Activated naive CD4-positive, alpha-beta T cell treated with anti-CD3 and anti-CD28 coated beads for 36 hours (primary cell): Measurements from ENCODE around the gene YBX2. TPM values are rescaled to one million over a fixed set of nuclear protein-coding genes. Genes with fewer than 3 reads are reported as not detected.
A peak's percentile ranks its signal among the peaks of the same experiment; 100 is the strongest.
"Not testable (repeated sequence)": the region's sequence is repeated elsewhere in the genome, so short reads cannot be mapped to it uniquely, and the experiment has no call there.

Experiments
- CTCF ChIA-PET: fragments of 350-600 bp; sonication (Branson Sonifier 250); formaldehyde crosslinking; loops from one replicate; lab custom pipeline; 2021; ENCODE audit warnings: antibody characterized with exemption; lab: Charles Lee
- DNase-seq: peaks from one replicate; pipeline ENCODE4 v3.0.0-alpha.2; 2020
- H3K27ac Mint-ChIP-seq: one replicate; pipeline ENCODE4 v1.8.0; 2021; ENCODE audit warnings: mild to moderate bottlenecking, mixed read lengths
- H3K27me3 Mint-ChIP-seq: one replicate; pipeline ENCODE4 v1.8.0; 2021; ENCODE audit warnings: low read depth, mixed read lengths
- H3K36me3 Mint-ChIP-seq: one replicate; pipeline ENCODE4 v1.8.0; 2021; ENCODE audit warnings: low read depth, mixed read lengths
- H3K4me1 Mint-ChIP-seq: one replicate; pipeline ENCODE4 v1.8.0; 2021; ENCODE audit warnings: low read depth, mixed read lengths
- H3K4me3 Mint-ChIP-seq: one replicate; pipeline ENCODE4 v1.8.0; 2021; ENCODE audit warnings: mild to moderate bottlenecking, moderate library complexity, mixed read lengths
- H3K9me3 Mint-ChIP-seq: one replicate; pipeline ENCODE4 v1.8.0; 2021; ENCODE audit warnings: mixed read lengths
- intact Hi-C: fragments of 100-400 bp; cut with micrococcal nuclease; formaldehyde crosslinking; loops from one replicate; pipeline ENCODE4 v1.15.1; 2023
- total RNA-seq, 2 experiments: library from RNA; stranded (reverse); gene quantifications; one replicate each; pipeline ENCODE4 v1.2.3, GENCODE V29; 2021

Gene YBX2
- total RNA-seq: under 1 TPM; 0.45 to 0.52 TPM

DNA sequence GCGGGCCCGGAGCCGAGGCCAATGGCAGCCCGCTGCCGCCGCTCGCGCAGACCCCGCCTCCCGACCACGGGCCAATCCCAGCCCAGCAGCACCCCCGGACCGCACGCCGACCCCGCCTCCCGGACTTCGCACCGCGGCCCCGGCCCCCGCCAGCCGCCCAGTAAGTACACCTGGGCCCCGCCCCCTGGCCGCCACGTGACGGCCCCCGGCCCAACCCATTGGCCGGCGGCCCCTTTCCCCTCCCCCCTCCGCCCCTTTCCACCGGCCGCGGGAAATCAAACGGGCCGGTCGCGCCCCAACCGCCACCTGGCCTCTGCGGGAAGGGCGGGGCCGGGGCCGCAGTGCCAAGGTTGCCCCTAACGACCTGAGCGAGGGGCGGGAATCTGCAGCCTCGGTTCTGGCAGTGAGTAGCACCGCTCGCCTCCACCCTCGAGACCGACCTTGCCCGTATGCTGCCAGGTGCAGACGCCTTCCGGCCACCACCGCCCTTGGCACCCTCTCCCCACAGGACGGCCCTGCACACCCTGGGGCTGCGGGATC lies at the start of gene YBX2:
Gene YBX2, minus strand, starts transcription at position 26 of the 540 bp plus-strand sequence. CDS start 139 bp downstream, outside the sequence.
- peak; percentile 80 for DNase-seq
- intact Hi-C loops: loop anchor here (1.0 kb wide), 1 partner anchor 13 kb away; the partner anchor contains the start of gene EIF5A
- peak within 1 kb of the TSS; percentile 70 for H3K4me3 Mint-ChIP-seq
- no peak within 1 kb of the TSS for H3K27ac Mint-ChIP-seq
- H3K27me3 Mint-ChIP-seq: peaks cover 24% of the 10 kb centered on the region
- H3K36me3 Mint-ChIP-seq: no peaks in the 10 kb centered on the region
- no peaks in the 10 kb centered on the region for H3K9me3 Mint-ChIP-seq
- H3K4me1 Mint-ChIP-seq: peaks cover 19% of the 10 kb centered on the region
- CTCF ChIA-PET: no interaction called here

DNA sequence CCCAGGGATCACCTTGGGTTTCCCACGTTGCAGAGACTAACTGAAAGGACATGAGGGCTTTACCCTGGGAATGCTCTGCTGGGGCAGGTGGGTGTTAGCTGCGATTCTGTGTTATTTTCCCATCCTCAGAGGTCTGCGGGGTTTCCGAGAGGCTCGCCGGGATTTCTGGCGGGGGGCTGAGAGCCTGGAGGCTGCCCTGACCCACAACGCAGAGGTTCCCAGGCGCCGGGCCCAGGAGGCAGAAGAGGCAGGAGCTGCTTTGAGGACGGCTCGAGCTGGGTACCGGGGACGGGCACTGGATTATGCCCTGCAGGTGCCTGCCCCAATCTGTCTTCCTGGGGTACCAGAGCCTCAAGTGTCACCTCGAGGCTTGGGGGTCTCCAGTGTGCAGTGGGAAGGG lies 48.8 kb upstream of the YBX2 start:
- DNase-seq: no peak
- Mint-ChIP-seq H3K4me3 (no peak overlapping the region), H3K4me1 (peaks cover 15% of the 10 kb centered on the region), H3K9me3 (no peaks in the 10 kb centered on the region), H3K27ac (no peak overlapping the region), H3K27me3 (no peaks in the 10 kb centered on the region), H3K36me3 (peaks cover 34% of the 10 kb centered on the region)
- intact Hi-C loops: no loop called here
- CTCF ChIA-PET: interaction anchor here (2.3 to 2.4 kb wide), 2 partner anchors 17 to 62 kb away, joined by 6 to 7 read pairs; partner anchors contain the start of gene SLC2A4

DNA sequence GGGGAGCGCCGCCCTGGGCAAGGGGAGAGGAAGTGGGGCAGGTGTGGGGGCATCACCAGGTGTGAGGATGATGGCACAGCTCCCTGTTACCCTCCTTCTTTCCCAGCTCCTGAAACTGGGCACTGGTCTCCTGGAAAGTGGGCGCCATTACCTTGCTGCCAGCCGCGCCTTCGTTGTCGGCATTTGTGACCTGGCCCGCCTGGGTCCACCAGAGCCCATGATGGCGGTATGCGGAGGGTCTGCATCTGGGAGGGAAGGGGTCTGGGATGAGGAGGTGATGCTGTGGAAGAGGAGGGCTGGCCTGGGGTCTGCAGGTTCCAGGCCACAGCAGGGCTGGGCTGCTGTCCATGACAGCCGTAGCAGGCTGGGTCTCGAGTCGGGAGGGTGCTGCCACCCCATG lies 47.4 kb upstream of the YBX2 start:
- Mint-ChIP-seq H3K36me3 (peaks cover 38% of the 10 kb centered on the region), H3K27me3 (no peaks in the 10 kb centered on the region), H3K4me1 (peaks cover 26% of the 10 kb centered on the region), H3K4me3 (no peak overlapping the region), H3K27ac (no peak overlapping the region), H3K9me3 (no peaks in the 10 kb centered on the region)
- CTCF ChIA-PET: interaction anchor here (1.0 kb wide), 1 partner anchor 14 kb away, joined by 3 read pairs; no protein-coding TSS in a partner anchor
- DNase-seq: no peak
- intact Hi-C loops: no loop called here

DNA sequence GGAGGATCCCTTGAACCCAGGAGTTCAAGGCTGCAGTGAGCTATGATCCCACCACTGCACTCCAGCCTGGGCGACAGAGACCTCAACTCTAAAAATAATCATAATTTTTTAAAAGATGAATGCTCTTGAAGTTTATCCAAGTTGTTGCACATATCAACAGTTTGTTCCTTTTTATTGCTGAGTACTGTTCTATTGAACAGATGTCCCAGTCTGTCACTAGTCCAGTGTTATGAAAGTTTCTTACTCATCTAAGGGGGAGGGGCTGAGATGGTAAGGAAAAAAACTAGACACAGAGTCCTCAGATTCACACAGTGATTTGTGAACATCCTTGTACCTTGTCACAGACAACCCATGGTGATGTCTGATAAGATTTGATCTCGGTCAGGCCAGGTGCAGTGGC lies 45.7 kb upstream of the YBX2 start:
- Mint-ChIP-seq H3K4me1 (peaks cover 37% of the 10 kb centered on the region), H3K27me3 (no peaks in the 10 kb centered on the region), H3K9me3 (no peaks in the 10 kb centered on the region), H3K27ac (no peak overlapping the region), H3K4me3 (no peak overlapping the region), H3K36me3 (peaks cover 40% of the 10 kb centered on the region)
- intact Hi-C loops: no loop called here
- no peak for DNase-seq
- CTCF ChIA-PET: interaction anchor here (1.0 kb wide), 2 partner anchors 8 to 15 kb away, joined by 3 to 4 read pairs; no protein-coding TSS in a partner anchor

DNA sequence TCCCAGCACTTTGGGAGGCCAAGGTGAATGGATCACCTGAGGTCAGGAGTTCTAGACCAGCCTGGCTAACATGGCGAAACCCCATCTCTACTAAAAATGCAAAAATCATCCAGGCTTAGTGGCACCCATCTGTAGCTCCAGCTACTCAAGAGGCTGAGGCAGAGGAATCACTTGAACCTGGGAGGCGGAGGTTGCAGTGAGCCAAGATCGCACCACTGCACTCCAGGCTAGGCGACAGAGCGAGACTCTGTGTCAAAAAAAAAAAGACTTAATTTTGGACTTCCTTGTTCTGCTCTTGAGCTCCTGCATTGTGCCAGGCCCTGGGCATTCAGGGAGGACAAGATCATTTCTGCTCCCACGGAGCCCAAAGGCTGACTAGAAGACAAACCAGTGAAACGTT lies 43.2 kb upstream of the YBX2 start:
- Mint-ChIP-seq H3K27ac (peak overlapping the region; percentile 98), H3K4me1 (peaks cover 50% of the 10 kb centered on the region), H3K36me3 (peaks cover 35% of the 10 kb centered on the region), H3K4me3 (peak overlapping the region; percentile 96)
- H3K9me3 Mint-ChIP-seq, H3K27me3 Mint-ChIP-seq, DNase-seq: not testable (repeated sequence)
- intact Hi-C loops: loop anchor here (2.0 to 10.0 kb wide), 2 partner anchors 13 to 507 kb away; no protein-coding TSS in a partner anchor
- CTCF ChIA-PET: interaction anchor here (0.6 to 4.2 kb wide), 10 partner anchors 8 to 252 kb away, joined by 3 to 42 read pairs (median 6); partner anchors contain the start of genes NEURL4, SOX15 and TMEM95

DNA sequence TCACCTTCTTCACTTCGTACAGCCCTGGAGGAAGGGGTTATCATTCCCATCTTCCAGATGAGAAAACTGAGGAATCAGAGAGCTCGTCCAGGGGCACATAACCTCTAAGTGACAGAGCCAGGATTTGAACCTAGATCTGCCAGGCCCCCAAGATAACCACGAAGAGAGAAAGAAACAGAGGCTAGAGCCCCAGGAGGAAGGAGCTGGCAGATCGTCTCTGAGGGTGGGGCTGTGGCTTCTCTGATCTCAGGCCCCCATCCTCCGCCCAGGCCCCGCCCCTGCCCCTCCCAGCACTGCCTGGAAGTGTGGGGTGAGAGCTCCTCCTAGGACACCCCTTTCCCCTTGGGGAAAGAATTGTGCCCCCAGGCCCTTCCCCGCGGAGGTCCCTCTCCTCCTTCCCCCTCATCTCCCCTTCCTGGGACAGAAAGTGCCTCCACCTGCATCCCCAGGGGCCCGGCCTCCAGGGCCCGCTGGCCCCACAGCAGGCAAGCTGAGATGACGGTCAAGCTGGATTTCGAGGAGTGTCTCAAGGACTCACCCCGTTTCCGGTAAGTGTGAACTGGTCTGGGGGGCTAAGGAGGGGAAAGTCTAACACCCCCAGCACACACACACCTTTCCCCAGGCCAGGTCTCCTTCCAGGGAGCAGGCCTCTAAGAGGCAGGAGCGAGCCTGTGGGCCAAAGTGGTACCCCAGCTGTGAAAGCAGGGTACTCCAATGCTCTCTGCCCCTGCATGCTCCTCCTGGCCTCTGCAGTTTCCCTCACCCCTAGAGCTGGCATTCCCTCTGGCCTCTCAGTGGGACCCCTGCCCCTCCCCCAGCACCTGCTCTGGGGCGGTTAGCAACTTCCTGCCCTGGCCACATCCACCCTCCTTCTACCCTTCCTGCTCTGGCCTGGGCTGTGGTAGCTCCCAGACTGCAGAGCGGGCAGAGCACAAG lies 42.1 kb upstream of the YBX2 start, which contains the start of gene ACAP1:
Gene ACAP1, plus strand, starts transcription at position 290 of the 936 bp plus-strand sequence. Its CDS starts 206 bp downstream, at position 496.
- Mint-ChIP-seq H3K36me3 (peaks cover 27% of the 10 kb centered on the region), H3K27ac (peak within 1 kb of the TSS; percentile 98), H3K27me3 (no peaks in the 10 kb centered on the region), H3K4me3 (peak within 1 kb of the TSS; percentile 96), H3K9me3 (no peaks in the 10 kb centered on the region), H3K4me1 (peaks cover 59% of the 10 kb centered on the region)
- CTCF ChIA-PET: interaction anchor here (0.5 to 4.2 kb wide), 12 partner anchors 9 to 253 kb away, joined by 3 to 42 read pairs (median 6); partner anchors contain the start of genes SOX15 and TMEM95
- DNase-seq: peak; percentile 95
- intact Hi-C loops: loop anchor here (1.0 to 10.0 kb wide), 3 partner anchors 14 to 508 kb away; partner anchors contain the start of gene EIF5A

DNA sequence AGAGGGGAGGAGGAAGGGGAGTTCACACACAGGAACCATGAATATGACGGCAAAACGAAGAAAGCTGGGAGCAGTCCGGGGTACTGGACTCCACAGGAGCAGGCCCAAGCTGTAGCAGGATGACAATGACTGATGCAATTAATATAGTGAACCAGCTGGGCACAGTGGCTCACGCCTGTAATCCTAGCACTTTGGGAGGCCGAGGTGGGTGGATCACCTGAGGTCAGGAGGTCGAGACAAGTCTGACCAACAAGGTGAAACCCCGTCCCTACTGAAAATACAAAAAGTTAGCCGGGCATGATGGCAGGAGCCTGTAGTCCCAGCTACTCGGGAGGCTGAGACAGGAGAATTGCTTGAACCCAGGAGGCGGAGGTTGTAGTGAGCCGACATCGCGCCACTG lies 41.3 kb upstream of the YBX2 start:
- Mint-ChIP-seq H3K36me3 (peaks cover 25% of the 10 kb centered on the region), H3K27ac (peak overlapping the region; percentile 98), H3K4me3 (peak overlapping the region; percentile 96), H3K4me1 (peaks cover 64% of the 10 kb centered on the region)
- CTCF ChIA-PET: interaction anchor here (0.8 to 4.2 kb wide), 8 partner anchors 10 to 225 kb away, joined by 3 to 42 read pairs (median 8); partner anchors contain the start of gene TMEM95
- not testable (repeated sequence) for H3K9me3 Mint-ChIP-seq, H3K27me3 Mint-ChIP-seq, DNase-seq
- intact Hi-C loops: loop anchor here (1.0 to 10.0 kb wide), 3 partner anchors 15 to 509 kb away; partner anchors contain the start of gene EIF5A

DNA sequence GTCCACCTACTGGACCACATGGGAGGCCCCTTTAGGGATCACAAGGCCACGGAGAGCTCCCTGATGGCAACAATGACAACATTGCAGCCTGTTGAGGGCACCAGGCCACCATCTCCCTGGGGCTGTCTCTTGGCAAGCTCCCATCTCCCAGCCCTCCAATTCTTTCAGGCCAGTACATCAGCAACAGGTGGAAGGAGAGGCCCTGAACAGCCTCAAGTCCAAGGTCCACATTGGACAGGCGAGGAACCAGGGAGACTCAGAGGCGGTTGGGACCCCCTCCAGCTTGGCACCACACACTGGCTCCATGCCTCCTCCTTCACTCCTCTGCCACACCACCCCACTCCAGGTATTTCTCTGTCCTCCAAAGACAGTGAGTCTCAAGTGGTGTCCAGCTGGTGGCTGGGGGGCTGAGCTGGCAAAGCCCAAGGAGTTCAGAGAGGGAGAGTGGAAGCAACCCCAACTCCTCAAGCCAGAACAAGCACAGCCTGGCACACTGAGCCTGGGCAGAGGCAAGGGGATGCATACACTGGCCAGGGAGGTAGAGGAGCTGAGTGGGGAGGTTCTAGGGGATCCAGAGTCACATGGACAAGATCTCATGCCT lies 40.6 kb upstream of the YBX2 start:
- no peaks in the 10 kb centered on the region for H3K27me3 Mint-ChIP-seq
- H3K9me3 Mint-ChIP-seq: no peaks in the 10 kb centered on the region
- CTCF ChIA-PET: interaction anchor here (0.6 to 4.2 kb wide), 8 partner anchors 9 to 226 kb away, joined by 3 to 42 read pairs (median 8); no protein-coding TSS in a partner anchor
- intact Hi-C loops: loop anchor here (5.0 to 10.0 kb wide), 2 partner anchors 147 to 510 kb away; partner anchors contain the start of genes POLR2A and SLC35G6
- peaks cover 65% of the 10 kb centered on the region for H3K4me1 Mint-ChIP-seq
- H3K36me3 Mint-ChIP-seq: peaks cover 22% of the 10 kb centered on the region
- peak overlapping the region; percentile 96 for H3K4me3 Mint-ChIP-seq
- peak overlapping the region; percentile 98 for H3K27ac Mint-ChIP-seq
- DNase-seq: no peak

DNA sequence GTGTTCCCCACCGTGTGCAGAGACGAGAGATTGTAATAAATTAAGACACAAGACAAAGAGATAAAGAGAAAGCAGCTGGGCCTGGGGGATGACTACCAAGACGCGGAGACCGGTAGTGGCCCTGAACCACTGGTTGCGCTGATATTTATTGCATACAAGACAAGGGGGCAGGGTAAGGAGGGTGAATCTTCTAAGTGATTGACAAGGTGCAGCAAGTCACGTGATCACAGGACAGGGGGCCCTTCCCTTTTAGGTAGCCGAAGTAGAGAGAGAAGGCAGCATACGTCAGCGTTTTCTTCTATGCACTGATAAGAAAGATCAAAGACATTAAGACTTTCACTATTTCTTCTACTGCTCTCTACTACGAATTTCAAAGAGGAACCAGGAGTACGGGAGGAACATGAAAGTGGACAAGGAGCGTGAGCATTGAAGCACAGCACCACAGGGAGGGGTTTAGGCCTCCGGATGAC lies 38.2 kb upstream of the YBX2 start:
- intact Hi-C loops: loop anchor here (5.0 to 10.0 kb wide), 2 partner anchors 150 to 512 kb away; partner anchors contain the start of genes POLR2A and SLC35G6

DNA sequence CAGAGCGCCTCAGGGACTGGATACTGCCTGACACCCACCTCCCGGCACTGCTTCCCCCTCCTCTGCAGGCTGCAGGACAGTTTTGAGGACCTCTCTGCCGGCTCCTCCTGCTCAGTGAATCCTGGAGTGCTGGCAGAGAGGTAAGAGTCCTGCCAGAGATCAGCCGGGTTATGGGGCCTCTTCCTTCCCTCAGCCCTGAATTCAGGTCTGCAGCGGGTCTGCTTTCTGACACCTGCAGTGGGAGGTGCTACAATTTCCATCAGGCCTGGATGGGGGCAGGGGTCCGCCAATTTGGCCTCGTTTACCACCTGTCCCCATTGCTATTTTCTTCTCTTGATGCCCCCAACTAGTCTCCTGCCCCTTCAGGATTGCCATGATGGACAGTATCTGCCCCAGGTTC lies 37.7 kb upstream of the YBX2 start:
- Mint-ChIP-seq H3K36me3 (peaks cover 4% of the 10 kb centered on the region), H3K4me3 (peak overlapping the region; percentile 63), H3K27ac (peak overlapping the region; percentile 85), H3K9me3 (no peaks in the 10 kb centered on the region), H3K4me1 (peaks cover 70% of the 10 kb centered on the region), H3K27me3 (no peaks in the 10 kb centered on the region)
- CTCF ChIA-PET: interaction anchor here (1.7 kb wide), 1 partner anchor 14 kb away, joined by 3 read pairs; no protein-coding TSS in a partner anchor
- intact Hi-C loops: loop anchor here (5.0 to 10.0 kb wide), 2 partner anchors 150 to 513 kb away; partner anchors contain the start of genes POLR2A and SLC35G6
- no peak for DNase-seq

More for the DNA sequence above, 38.2 kb upstream of the YBX2 start:
- H3K27me3 Mint-ChIP-seq, H3K36me3 Mint-ChIP-seq, CTCF ChIA-PET, H3K9me3 Mint-ChIP-seq: not testable (repeated sequence)
- peaks cover 70% of the 10 kb centered on the region for H3K4me1 Mint-ChIP-seq
- peak; percentile 72 for DNase-seq
- peak overlapping the region; percentile 85 for H3K27ac Mint-ChIP-seq
- peak overlapping the region; percentile 63 for H3K4me3 Mint-ChIP-seq

DNA sequence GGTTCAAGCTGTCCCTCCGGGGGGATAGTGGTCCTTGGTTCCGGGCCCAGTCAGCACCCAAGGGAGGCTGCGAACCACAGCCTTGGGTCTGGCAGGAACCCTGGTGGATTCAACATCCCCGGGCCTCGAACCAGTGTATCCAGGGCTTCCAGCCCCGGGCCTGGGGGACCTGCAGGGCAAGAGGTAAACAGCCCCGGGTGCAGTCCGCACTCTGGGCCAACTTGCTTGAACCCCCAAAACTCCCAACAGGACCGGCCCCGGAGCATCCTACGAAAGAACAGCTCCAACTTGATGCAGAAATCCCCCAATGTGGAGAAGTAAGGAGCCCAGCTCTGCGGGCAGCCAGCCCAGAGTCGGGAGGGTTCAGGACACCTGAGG lies 36.2 kb upstream of the YBX2 start:
- Mint-ChIP-seq H3K9me3 (no peaks in the 10 kb centered on the region), H3K36me3 (peaks cover 5% of the 10 kb centered on the region), H3K27me3 (no peaks in the 10 kb centered on the region), H3K4me3 (peak overlapping the region; percentile 97), H3K27ac (peak overlapping the region; percentile 91), H3K4me1 (peaks cover 65% of the 10 kb centered on the region)
- DNase-seq: no peak
- CTCF ChIA-PET: interaction anchor here (1.2 to 1.7 kb wide), 4 partner anchors 15 to 20 kb away, joined by 3 to 8 read pairs (median 4); no protein-coding TSS in a partner anchor
- intact Hi-C loops: loop anchor here (5.0 to 10.0 kb wide), 2 partner anchors 152 to 514 kb away; partner anchors contain the start of genes POLR2A and SLC35G6
